IMR-90 (cell line): ENCODE data around the gene ADRA2C. TPM values are rescaled to one million over a fixed set of nuclear protein-coding genes. Genes with fewer than 3 reads are reported as not detected.

ENCODE experiments used
- ATAC-seq: fragments of 200-7000 bp; cut with Tn5 transposase; 2 replicates; pipeline ENCODE4 v1.9.1; 2020; ENCODE audit warnings: low read depth, mild to moderate bottlenecking, moderate library complexity
- BruUV-seq: library from RNA; stranded (reverse); fragments of 400-500 nt; replicated peaks from 2 replicates; lab custom pipeline; 2021; lab: Mats Ljungman, UMichigan
- CTCF ChIA-PET: fragments of 300-600 bp; formaldehyde crosslinking; extraction: SDS; loops from one replicate; lab custom pipeline; 2021; ENCODE audit warnings: antibody characterized with exemption; lab: Yijun Ruan, JAX
- POLR2A ChIA-PET: fragments of 300-600 bp; sonication (Branson Sonifier 250); formaldehyde crosslinking; loops from one replicate; lab custom pipeline; 2022; ENCODE audit warnings: antibody characterized with exemption; ENCODE audit not compliant: unreplicated experiment; lab: Charles Lee
- DNase-seq: peaks from one replicate; pipeline ENCODE4 v3.0.0; 2013
- H2AFZ ChIP-seq: replicated peaks from 2 replicates; pipeline ENCODE3; 2013; ENCODE audit warnings: low read length, mild to moderate bottlenecking; ENCODE audit not compliant: poor library complexity
- H2AK5ac ChIP-seq: 2 replicates; pipeline ENCODE4 v1.6.1; 2013; ENCODE audit warnings: low read depth, low read length, inconsistent platforms
- H2AK9ac ChIP-seq: replicated peaks from 2 replicates; pipeline ENCODE3; 2013; ENCODE audit warnings: mild to moderate bottlenecking, low read depth, low read length, moderate library complexity; ENCODE audit not compliant: poor library complexity
- H2BK120ac ChIP-seq: 2 replicates; pipeline ENCODE4 v1.6.1; 2013; ENCODE audit warnings: low read depth, low read length, inconsistent platforms
- H2BK15ac ChIP-seq: 3 replicates; pipeline ENCODE4 v1.6.1; 2013; ENCODE audit warnings: low read depth, low read length, inconsistent platforms
- H2BK20ac ChIP-seq: 2 replicates; pipeline ENCODE4 v1.6.1; 2013; ENCODE audit warnings: low read depth, mild to moderate bottlenecking, inconsistent platforms, low read length, moderate library complexity
- H2BK5ac ChIP-seq: 2 replicates; pipeline ENCODE4 v1.6.1; 2013; ENCODE audit warnings: mild to moderate bottlenecking, low read depth, low read length, inconsistent platforms; ENCODE audit not compliant: poor library complexity, severe bottlenecking
- H3K14ac ChIP-seq: replicated peaks from 2 replicates; pipeline ENCODE4 v1.6.1; 2013; ENCODE audit warnings: low read depth, low read length, inconsistent platforms
- H3K18ac ChIP-seq: 2 replicates; pipeline ENCODE4 v1.6.1; 2013; ENCODE audit warnings: low read depth, low read length, control low read depth
- H3K23ac ChIP-seq: 2 replicates; pipeline ENCODE4 v1.6.1; 2013; ENCODE audit warnings: low read depth, low read length, inconsistent platforms
- H3K27ac ChIP-seq: 2 replicates; pipeline ENCODE4 v1.5.1; 2013; ENCODE audit warnings: mild to moderate bottlenecking, control low read depth, low read length; ENCODE audit not compliant: insufficient read depth
- H3K27me3 ChIP-seq: 2 replicates; pipeline ENCODE4 v1.6.1; 2013; ENCODE audit warnings: low read length; ENCODE audit not compliant: control insufficient read depth, insufficient read depth
- H3K36me3 ChIP-seq: 2 replicates; pipeline ENCODE4 v1.6.1; 2013; ENCODE audit warnings: low read length, mixed read lengths; ENCODE audit not compliant: control insufficient read depth, insufficient read depth
- H3K4ac ChIP-seq: 2 replicates; pipeline ENCODE4 v1.6.1; 2013; ENCODE audit warnings: low read depth, low read length, inconsistent platforms
- H3K4me1 ChIP-seq: 2 replicates; pipeline ENCODE4 v1.6.1; 2013; ENCODE audit warnings: low read length, mixed read lengths; ENCODE audit not compliant: control insufficient read depth, insufficient read depth
- H3K4me2 ChIP-seq: 2 replicates; pipeline ENCODE4 v1.6.1; 2013; ENCODE audit warnings: low read depth, mild to moderate bottlenecking, control low read depth, low read length, moderate library complexity
- H3K4me3 ChIP-seq: 2 replicates; pipeline ENCODE4 v1.5.1; 2013; ENCODE audit warnings: low read depth, mild to moderate bottlenecking, control low read depth, low read length, moderate library complexity; ENCODE audit not compliant: insufficient read depth
- H3K56ac ChIP-seq: 2 replicates; pipeline ENCODE4 v1.6.1; 2013; ENCODE audit warnings: low read length, inconsistent platforms; ENCODE audit not compliant: insufficient read depth; ENCODE audit errors: extremely low read depth
- H3K79me1 ChIP-seq, 2 experiments: 2 replicates each; pipeline ENCODE4 v1.6.1; 2013; ENCODE audit warnings: low read length in 2 of 2, inconsistent platforms in 1 of 2, low read depth in 1 of 2
- H3K9ac ChIP-seq: 2 replicates; pipeline ENCODE4 v1.6.1; 2013; ENCODE audit warnings: low read depth, low read length, control low read depth
- H3K9me1 ChIP-seq: 2 replicates; pipeline ENCODE4 v1.6.1; 2013; ENCODE audit warnings: low read length, inconsistent platforms; ENCODE audit not compliant: insufficient read depth
- H3K9me3 ChIP-seq: 2 replicates; pipeline ENCODE4 v1.6.1; 2013; ENCODE audit warnings: low read length; ENCODE audit not compliant: control insufficient read depth, insufficient read depth
- H4K20me1 ChIP-seq: 2 replicates; pipeline ENCODE4 v1.6.1; 2013; ENCODE audit warnings: low read length, inconsistent platforms; ENCODE audit not compliant: insufficient read depth
- H4K5ac ChIP-seq: 2 replicates; pipeline ENCODE4 v1.6.1; 2013; ENCODE audit warnings: mild to moderate bottlenecking, low read depth, low read length, control low read depth
- H4K8ac ChIP-seq, 2 experiments: 2 replicates each; pipeline ENCODE4 v1.6.1; 2013; ENCODE audit warnings: low read depth in 2 of 2, low read length in 2 of 2, control low read depth in 1 of 2, inconsistent platforms in 1 of 2
- H4K91ac ChIP-seq: 2 replicates; pipeline ENCODE4 v1.6.1; 2013; ENCODE audit warnings: low read depth, low read length, inconsistent platforms; ENCODE audit not compliant: insufficient read depth
- BHLHE40 ChIP-seq: fragments of 150-350 bp; IDR thresholded peaks from 2 replicates; pipeline ENCODE4 v1.6.1; 2016; ENCODE audit warnings: mild to moderate bottlenecking, low read depth, low read length
- CEBPB ChIP-seq: IDR thresholded peaks from 2 replicates; pipeline ENCODE4 v1.6.1; 2012; ENCODE audit warnings: low read depth, low read length, improper control_type of control experiment
- CHD1 ChIP-seq: IDR thresholded peaks from 2 replicates; pipeline ENCODE4 v1.6.1; 2012; ENCODE audit warnings: low read depth, low read length, improper control_type of control experiment
- CTCF ChIP-seq: conservative IDR thresholded peaks from 2 replicates; pipeline ENCODE4 v1.5.1; 2012; ENCODE audit warnings: mild to moderate bottlenecking, low read depth, low read length, improper control_type of control experiment
- FOS ChIP-seq: fragments of 150-350 bp; IDR thresholded peaks from 2 replicates; pipeline ENCODE4 v1.6.1; 2016; ENCODE audit warnings: low read depth, low read length
- MAFK ChIP-seq: IDR thresholded peaks from 2 replicates; pipeline ENCODE4 v1.6.1; 2012; ENCODE audit warnings: low read depth, low read length, improper control_type of control experiment
- MAZ ChIP-seq: IDR thresholded peaks from 2 replicates; pipeline ENCODE4 v1.6.1; 2012; ENCODE audit warnings: low read depth, mild to moderate bottlenecking, low read length, improper control_type of control experiment, moderate library complexity, borderline replicate concordance
- MXI1 ChIP-seq: IDR thresholded peaks from 2 replicates; pipeline ENCODE4 v1.6.1; 2012; ENCODE audit warnings: low read depth, mild to moderate bottlenecking, low read length, moderate library complexity, borderline replicate concordance
- POLR2A ChIP-seq: IDR thresholded peaks from 2 replicates; pipeline ENCODE4 v1.6.1; 2012; ENCODE audit warnings: mild to moderate bottlenecking, low read depth, low read length
- RAD21 ChIP-seq: IDR thresholded peaks from 2 replicates; pipeline ENCODE4 v1.6.1; 2012; ENCODE audit warnings: low read length, improper control_type of control experiment
- RCOR1 ChIP-seq: IDR thresholded peaks from 2 replicates; pipeline ENCODE4 v1.6.1; 2012; ENCODE audit warnings: mild to moderate bottlenecking, low read length, improper control_type of control experiment; ENCODE audit not compliant: insufficient replicate concordance
- SMC3 ChIP-seq: fragments of 150-350 bp; IDR thresholded peaks from 2 replicates; pipeline ENCODE4 v1.6.1; 2016; ENCODE audit warnings: low read depth, mild to moderate bottlenecking, antibody characterized with exemption, low read length, moderate library complexity
- WGBS, 2 experiments: methylation state at CpG; one replicate each; pipeline versions ENCODE4 v1.1.5 to v1.1.7; 2013; ENCODE audit warnings: missing lambda C conversion rate in 2 of 2; ENCODE audit not compliant: insufficient read length in 1 of 2; ENCODE audit errors: extremely low coverage in 2 of 2; 5-methylcytosine and 5-hydroxymethylcytosine counted together
- dilution Hi-C: fragments of 300-500 bp; cut with HindIII; formaldehyde crosslinking; loops from one replicate; pipeline ENCODE4 v1.14.3; 2018; ENCODE audit warnings: low sequenced_read_pairs; ENCODE audit not compliant: unreplicated experiment
- in situ Hi-C: fragments of 300-500 bp; cut with MboI; formaldehyde crosslinking; loops from 3 replicates; pipeline ENCODE4 v1.14.3; 2019; ENCODE audit warnings: low sequenced_read_pairs, inconsistent platforms, mixed read lengths
- intact Hi-C: fragments of 100-400 bp; cut with micrococcal nuclease; formaldehyde crosslinking; loops from 2 replicates; pipeline ENCODE4 v1.10.0; 2022
- polyA plus RNA-seq, 3 experiments: library from polyadenylated mRNA; depleted of rRNA; stranded (reverse); fragments of >200 nt; gene quantifications; 2 replicates each; pipeline ENCODE4 v1.2.3, GENCODE V29; 2012; ENCODE audit warnings: low replicate concordance in 1 of 3
- total RNA-seq: library from RNA; depleted of rRNA; stranded (reverse); fragments of >200 nt; gene quantifications from 2 replicates; pipeline ENCODE4 v1.2.3, GENCODE V29; 2012
- TF ChIP-seq, protein P1 (sequence below): fragments of 150-350 bp; IDR thresholded peaks from 2 replicates; pipeline ENCODE4 v1.6.1; 2016; ENCODE audit warnings: low read depth, mild to moderate bottlenecking, low read length, moderate library complexity, borderline replicate concordance
- TF ChIP-seq, protein P2 (sequence below): fragments of 150-350 bp; IDR thresholded peaks from 2 replicates; pipeline ENCODE4 v1.6.1; 2017; ENCODE audit warnings: mild to moderate bottlenecking, antibody characterized with exemption, low read length, low read depth

Gene ADRA2C
- total and polyA plus RNA-seq, 2 of the 4 experiments (the other 2 are of a cell fraction) = under 0.01 to 0.14 TPM

DNA sequence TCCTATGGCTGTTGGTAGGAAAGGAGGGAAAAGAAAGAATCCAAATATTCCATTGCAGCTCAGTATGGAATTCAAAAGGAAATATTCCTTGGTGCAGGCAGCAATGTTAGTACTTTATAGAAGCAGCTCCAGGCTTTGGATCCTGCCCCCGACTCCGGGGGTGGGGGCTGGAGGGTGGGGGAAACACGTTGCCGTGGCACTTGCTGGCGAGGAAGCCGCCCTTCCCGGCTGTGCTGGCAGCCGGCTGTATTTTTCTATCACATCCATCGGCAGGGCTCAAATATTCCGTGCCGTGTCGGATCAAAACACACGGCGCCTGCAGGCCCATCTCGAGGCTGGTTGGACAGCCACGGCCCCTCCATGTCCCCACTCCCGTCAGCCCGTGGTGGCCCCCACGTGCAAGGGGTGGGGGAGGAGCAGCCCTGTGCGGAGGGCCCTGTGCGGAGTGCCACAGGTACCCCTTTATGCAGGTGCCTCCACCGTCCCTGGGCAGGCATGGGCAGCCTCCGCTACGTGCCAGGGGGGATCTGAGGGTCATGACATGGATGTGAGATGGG lies 5.8 kb downstream of the ADRA2C start (continued):
- TF ChIP-seq, protein P1, sequence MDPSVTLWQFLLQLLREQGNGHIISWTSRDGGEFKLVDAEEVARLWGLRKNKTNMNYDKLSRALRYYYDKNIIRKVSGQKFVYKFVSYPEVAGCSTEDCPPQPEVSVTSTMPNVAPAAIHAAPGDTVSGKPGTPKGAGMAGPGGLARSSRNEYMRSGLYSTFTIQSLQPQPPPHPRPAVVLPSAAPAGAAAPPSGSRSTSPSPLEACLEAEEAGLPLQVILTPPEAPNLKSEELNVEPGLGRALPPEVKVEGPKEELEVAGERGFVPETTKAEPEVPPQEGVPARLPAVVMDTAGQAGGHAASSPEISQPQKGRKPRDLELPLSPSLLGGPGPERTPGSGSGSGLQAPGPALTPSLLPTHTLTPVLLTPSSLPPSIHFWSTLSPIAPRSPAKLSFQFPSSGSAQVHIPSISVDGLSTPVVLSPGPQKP = no peak
- TF ChIP-seq SMC3 = no peak

GRCh38 chr4:3772632-3773031 lies 6.4 kb downstream of the ADRA2C start:
- H4K20me1 ChIP-seq = no peaks in the 10 kb centered on the region
- no peak overlapping the region for H3K4me3 ChIP-seq
- no peak overlapping the region for H2BK5ac ChIP-seq
- H2AK5ac ChIP-seq = no peak overlapping the region
- no peak overlapping the region for H4K8ac ChIP-seq
- no peak overlapping the region for H3K9ac ChIP-seq
- H2BK20ac ChIP-seq = no peak overlapping the region
- H3K27ac ChIP-seq = no peak overlapping the region
- no peak overlapping the region for H3K18ac ChIP-seq
- in situ Hi-C loops (loop anchor here (10.0 kb wide), 1 partner anchor 172 kb away; no protein-coding TSS in a partner anchor), dilution Hi-C loops (no loop called here), intact Hi-C loops (no loop called here)
- H3K14ac ChIP-seq = no peak overlapping the region
- H3K56ac ChIP-seq = no peak overlapping the region
- no peak for DNase-seq
- no peaks in the 10 kb centered on the region for H3K4me1 ChIP-seq
- ChIA-PET POLR2A (no interaction called here), CTCF (no interaction called here)
- H2AK9ac ChIP-seq = no peak overlapping the region
- H3K4me2 ChIP-seq = no peak overlapping the region
- no peaks in the 10 kb centered on the region for H3K9me1 ChIP-seq
- no peak overlapping the region for H3K4ac ChIP-seq
- no peak overlapping the region for H2AFZ ChIP-seq
- H2BK15ac ChIP-seq = no peak overlapping the region
- ATAC-seq = no peak
- peaks cover 71% of the 10 kb centered on the region for H3K27me3 ChIP-seq
- H3K23ac ChIP-seq = no peak overlapping the region
- H3K9me3 ChIP-seq = no peaks in the 10 kb centered on the region
- no peaks in the 10 kb centered on the region for H3K79me1 ChIP-seq
- no peak overlapping the region for H4K5ac ChIP-seq
- no TSS peak for BruUV-seq
- 42% methylated on average over 4 of the region's 8 CpGs; no CpG with 5 or more reads in 1 of the 2 experiments for WGBS, 2 experiments
- H4K91ac ChIP-seq = no peak overlapping the region
- H2BK120ac ChIP-seq = no peak overlapping the region
- no peaks in the 10 kb centered on the region for H3K36me3 ChIP-seq
- no peak for TF ChIP-seq CEBPB
- no peak for TF ChIP-seq POLR2A
- TF ChIP-seq BHLHE40 = no peak
- TF ChIP-seq RAD21 = no peak
- TF ChIP-seq CTCF = no peak
- TF ChIP-seq SMC3 = no peak
- no peak for TF ChIP-seq MXI1
- TF ChIP-seq CHD1 = no peak
- TF ChIP-seq MAZ = no peak
- TF ChIP-seq FOS = no peak
- no peak for TF ChIP-seq RCOR1
- TF ChIP-seq, protein P2, sequence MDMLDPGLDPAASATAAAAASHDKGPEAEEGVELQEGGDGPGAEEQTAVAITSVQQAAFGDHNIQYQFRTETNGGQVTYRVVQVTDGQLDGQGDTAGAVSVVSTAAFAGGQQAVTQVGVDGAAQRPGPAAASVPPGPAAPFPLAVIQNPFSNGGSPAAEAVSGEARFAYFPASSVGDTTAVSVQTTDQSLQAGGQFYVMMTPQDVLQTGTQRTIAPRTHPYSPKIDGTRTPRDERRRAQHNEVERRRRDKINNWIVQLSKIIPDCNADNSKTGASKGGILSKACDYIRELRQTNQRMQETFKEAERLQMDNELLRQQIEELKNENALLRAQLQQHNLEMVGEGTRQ = no peak
- TF ChIP-seq MAFK = no peak
